ENCODE results near the gene LPO.

The LPO gene

GRCh38 chr17:58275417-58275816 is 37.0 kb downstream of the LPO start:
- DNase-seq, result no peak
- no peak for TF ChIP-seq CTCF (IDR thresholded peaks at IDR 0.05; ENCODE audit: low read depth, low read length, missing control alignments)
- Histone ChIP-seq H3K27ac (no peak overlapping the region), H3K36me3 (replicated peaks) (no peaks in the 10 kb centered on the region), H3K27me3 (replicated peaks) (peaks cover 24% of the 10 kb centered on the region), H3K4me3 (ENCODE audit: low read depth, low read length) (no peak overlapping the region)
- in situ Hi-C loops (cut with HindIII; ENCODE audit: low pct_ligation_motif_present, low sequenced_read_pairs), result no loop called here

GRCh38 chr17:58276423-58276822 is 38.0 kb downstream of the LPO start:
- Histone ChIP-seq H3K27me3 (replicated peaks) (peaks cover 24% of the 10 kb centered on the region), H3K27ac (no peak overlapping the region), H3K4me3 (ENCODE audit: low read depth, low read length) (no peak overlapping the region), H3K36me3 (replicated peaks) (no peaks in the 10 kb centered on the region)
- TF ChIP-seq CTCF (IDR thresholded peaks at IDR 0.05; ENCODE audit: low read depth, low read length, missing control alignments), result no peak
- in situ Hi-C loops (cut with HindIII; ENCODE audit: low pct_ligation_motif_present, low sequenced_read_pairs), result no loop called here
- no peak for DNase-seq

DNA sequence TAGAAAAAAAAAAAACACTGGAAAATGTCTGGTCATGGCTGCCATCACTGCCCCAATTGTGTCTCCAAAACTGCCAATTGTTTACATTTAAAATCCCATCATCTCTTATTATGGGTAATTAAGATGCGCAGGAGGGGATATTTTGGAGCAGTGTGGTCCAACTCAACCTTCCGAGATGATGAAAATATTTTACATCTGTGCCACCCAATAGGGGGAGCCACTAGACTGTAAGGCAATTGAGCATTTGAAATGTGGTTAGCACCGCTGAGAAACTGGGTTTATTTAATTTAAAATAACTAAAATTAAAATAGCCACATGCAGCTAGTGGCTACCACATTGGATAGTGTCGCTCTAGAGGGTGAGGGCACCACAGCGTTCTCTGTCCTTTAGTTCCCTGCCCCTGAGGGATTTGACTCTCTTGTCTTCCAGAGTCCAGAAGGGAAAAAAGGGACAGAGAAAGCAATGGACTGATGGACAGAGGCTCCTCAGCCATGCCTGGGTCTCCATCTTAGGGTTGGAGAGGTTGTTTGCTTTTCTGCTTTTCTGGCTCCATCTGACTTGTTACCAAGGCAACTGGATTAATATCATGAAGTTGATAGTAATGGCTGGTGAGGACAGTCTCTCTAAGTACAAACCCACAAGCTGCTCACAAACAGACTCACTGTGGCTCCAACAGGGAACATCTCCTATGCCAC is 38.9 kb downstream of the LPO start:
- Histone ChIP-seq H3K4me3 (ENCODE audit: low read depth, low read length) (no peak overlapping the region), H3K27me3 (replicated peaks) (peaks cover 24% of the 10 kb centered on the region), H3K27ac (no peak overlapping the region), H3K36me3 (replicated peaks) (no peaks in the 10 kb centered on the region)
- DNase-seq, result peak; percentile 7
- in situ Hi-C loops (cut with HindIII; ENCODE audit: low pct_ligation_motif_present, low sequenced_read_pairs), result no loop called here
- peak; percentile 51 for TF ChIP-seq CTCF (IDR thresholded peaks at IDR 0.05; ENCODE audit: low read depth, low read length, missing control alignments)

GRCh38 chr17:58277802-58278595 is 39.6 kb downstream of the LPO start:
- peaks cover 24% of the 10 kb centered on the region for H3K27me3 ChIP-seq (replicated peaks)
- TF ChIP-seq CTCF (IDR thresholded peaks at IDR 0.05; ENCODE audit: low read depth, low read length, missing control alignments), result no peak
- in situ Hi-C loops (cut with HindIII; ENCODE audit: low pct_ligation_motif_present, low sequenced_read_pairs), result no loop called here
- no peak for DNase-seq
- H3K4me3 ChIP-seq (ENCODE audit: low read depth, low read length), result no peak overlapping the region
- no peaks in the 10 kb centered on the region for H3K36me3 ChIP-seq (replicated peaks)
- no peak overlapping the region for H3K27ac ChIP-seq

DNA sequence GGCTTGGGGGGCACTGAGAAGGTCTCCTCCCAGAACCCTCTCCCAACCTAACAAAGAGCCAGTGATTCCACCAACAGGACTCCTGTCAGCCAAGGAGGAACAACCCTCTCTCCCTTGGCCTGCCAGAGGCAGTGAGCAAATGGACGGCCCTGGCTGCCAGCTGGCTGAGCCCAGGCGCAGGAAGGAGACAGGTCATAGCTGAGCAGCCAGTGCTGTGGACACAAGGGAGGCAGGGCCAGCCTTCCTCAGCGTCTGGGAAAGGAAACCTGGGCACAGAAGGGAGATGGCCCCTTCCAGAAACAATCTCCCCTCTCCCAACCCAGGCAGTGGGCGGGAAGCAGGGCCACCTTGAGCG is 40.3 kb downstream of the LPO start:
- H3K4me3 ChIP-seq (ENCODE audit: low read depth, low read length), result no peak overlapping the region
- in situ Hi-C loops (cut with HindIII; ENCODE audit: low pct_ligation_motif_present, low sequenced_read_pairs), result no loop called here
- H3K27ac ChIP-seq, result no peak overlapping the region
- peaks cover 24% of the 10 kb centered on the region for H3K27me3 ChIP-seq (replicated peaks)
- no peak for TF ChIP-seq CTCF (IDR thresholded peaks at IDR 0.05; ENCODE audit: low read depth, low read length, missing control alignments)
- no peaks in the 10 kb centered on the region for H3K36me3 ChIP-seq (replicated peaks)
- DNase-seq, result no peak
